OCI-LY7 (cell line): ENCODE results near the gene KNDC1. TPM values are rescaled to one million over a fixed set of nuclear protein-coding genes. Genes with fewer than 3 reads are reported as not detected.

Source experiments
- BruUV-seq: library from RNA; stranded (reverse); fragments of 400-500 nt; replicated peaks from 2 replicates; lab custom pipeline; 2021; lab: Mats Ljungman, UMichigan
- CTCF ChIA-PET: fragments of 300-600 bp; sonication (Branson Sonifier 250); formaldehyde crosslinking; loops from one replicate; lab custom pipeline; 2022; ENCODE audit warnings: antibody characterized with exemption; ENCODE audit not compliant: unreplicated experiment; lab: Charles Lee
- POLR2A ChIA-PET: fragments of 300-600 bp; sonication (Branson Sonifier 250); formaldehyde crosslinking; loops from one replicate; lab custom pipeline; 2022; ENCODE audit warnings: antibody characterized with exemption; lab: Charles Lee
- DNase-seq: peaks from one replicate; pipeline ENCODE4 v3.0.0-alpha.2; 2015; ENCODE audit warnings: low spot score
- H2AFZ ChIP-seq: fragments of 200-600 bp; sonication (generic), shearing (Covaris generic); 2 replicates; pipeline ENCODE4 v1.6.1; 2014; ENCODE audit warnings: mild to moderate bottlenecking, antibody characterized with exemption, low read length, moderate library complexity
- H3K27ac ChIP-seq: fragments of 200-600 bp; sonication (generic); 2 replicates; pipeline ENCODE4 v1.5.1; 2014; ENCODE audit warnings: mixed run types, low read depth, mild to moderate bottlenecking, moderate library complexity, low read length, inconsistent platforms; ENCODE audit not compliant: poor library complexity, severe bottlenecking
- H3K36me3 ChIP-seq: fragments of 200-600 bp; sonication (generic); 2 replicates; pipeline ENCODE4 v1.6.1; 2014; ENCODE audit warnings: mild to moderate bottlenecking, antibody characterized with exemption, low read length, moderate library complexity, mixed read lengths; ENCODE audit not compliant: insufficient read depth
- H3K4me1 ChIP-seq: fragments of 200-600 bp; sonication (generic); 2 replicates; pipeline ENCODE4 v1.5.1; 2014; ENCODE audit warnings: mild to moderate bottlenecking, low read length; ENCODE audit not compliant: insufficient read depth, poor library complexity, severe bottlenecking
- H3K4me2 ChIP-seq: fragments of 200-600 bp; sonication (generic); 2 replicates; pipeline ENCODE4 v1.6.1; 2014; ENCODE audit warnings: mild to moderate bottlenecking, low read length
- H3K4me3 ChIP-seq: fragments of 200-600 bp; sonication (generic); 2 replicates; pipeline ENCODE4 v1.5.1; 2014; ENCODE audit warnings: mild to moderate bottlenecking, low read depth, low read length; ENCODE audit not compliant: poor library complexity, severe bottlenecking
- H3K79me2 ChIP-seq: fragments of 200-600 bp; sonication (generic); 2 replicates; pipeline ENCODE4 v1.6.1; 2016; ENCODE audit warnings: low read depth, mild to moderate bottlenecking, low read length, moderate library complexity, mixed read lengths; ENCODE audit not compliant: insufficient read depth
- H3K9me2 ChIP-seq: fragments of 200-600 bp; sonication (generic); 2 replicates; pipeline ENCODE4 v1.6.1; 2016; ENCODE audit warnings: mild to moderate bottlenecking, low read length, mixed read lengths; ENCODE audit not compliant: insufficient read depth
- H3K9me3 ChIP-seq: fragments of 200-600 bp; sonication (generic); 2 replicates; pipeline ENCODE4 v1.6.1; 2014; ENCODE audit warnings: mild to moderate bottlenecking, mixed run types, low read length, mixed read lengths
- H4K20me1 ChIP-seq: fragments of 200-600 bp; sonication (generic); 2 replicates; pipeline ENCODE4 v1.6.1; 2014; ENCODE audit warnings: mild to moderate bottlenecking, antibody characterized with exemption, low read length, moderate library complexity, mixed read lengths; ENCODE audit not compliant: insufficient read depth
- EZH2phosphoT487 ChIP-seq: fragments of 200-600 bp; sonication (generic); IDR thresholded peaks from 2 replicates; pipeline ENCODE4 v1.6.1; 2018; ENCODE audit warnings: low read depth, borderline replicate concordance, mild to moderate bottlenecking, mixed run types, antibody characterized with exemption, low read length, moderate library complexity, mixed read lengths
- intact Hi-C: fragments of 100-400 bp; cut with micrococcal nuclease; formaldehyde crosslinking; loops from one replicate; pipeline ENCODE4 v1.10.0; 2022; ENCODE audit not compliant: unreplicated experiment
- total RNA-seq, 2 experiments: library from RNA; depleted of rRNA in 1 of 2; stranded (reverse); fragments of >200 nt in 1 of 2; shearing (Covaris generic) in 1 of 2; gene quantifications; 2 replicates each; pipeline ENCODE4 v1.2.3, GENCODE V29; 2014 to 2022
- TF ChIP-seq, protein P1 (sequence below): fragments of 200-600 bp; sonication (generic); conservative IDR thresholded peaks from 2 replicates; pipeline ENCODE4 v1.5.1; 2014; ENCODE audit warnings: mild to moderate bottlenecking, antibody characterized with exemption, low read length, moderate library complexity, mixed read lengths

The KNDC1 gene
- total RNA-seq, 2 experiments from 2014 or later: not detected

DNA sequence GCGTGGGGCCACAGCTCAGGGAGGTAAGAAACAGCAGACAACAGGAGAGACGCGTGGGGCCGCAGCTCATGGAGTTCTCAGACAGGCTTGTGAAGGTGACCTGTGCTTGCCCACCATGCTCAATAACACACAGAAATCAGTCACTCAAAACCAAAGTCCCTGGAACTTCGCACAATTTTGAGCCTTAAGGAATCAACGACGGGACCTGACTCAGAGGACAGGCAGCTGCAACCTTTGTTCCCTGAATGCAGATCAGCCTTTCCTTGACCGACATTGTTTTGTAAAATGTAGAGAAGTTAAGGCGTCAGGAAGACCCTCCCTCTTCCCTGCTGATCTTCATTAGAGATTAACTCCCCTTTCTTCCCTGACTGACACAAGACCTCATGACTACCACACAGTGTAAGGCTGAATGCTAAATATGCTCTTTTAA, 8.5 kb upstream of the KNDC1 start:
- no peak overlapping the region for H2AFZ ChIP-seq
- no peaks in the 10 kb centered on the region for H4K20me1 ChIP-seq
- no peak overlapping the region for H3K4me3 ChIP-seq
- TF ChIP-seq, protein P1, sequence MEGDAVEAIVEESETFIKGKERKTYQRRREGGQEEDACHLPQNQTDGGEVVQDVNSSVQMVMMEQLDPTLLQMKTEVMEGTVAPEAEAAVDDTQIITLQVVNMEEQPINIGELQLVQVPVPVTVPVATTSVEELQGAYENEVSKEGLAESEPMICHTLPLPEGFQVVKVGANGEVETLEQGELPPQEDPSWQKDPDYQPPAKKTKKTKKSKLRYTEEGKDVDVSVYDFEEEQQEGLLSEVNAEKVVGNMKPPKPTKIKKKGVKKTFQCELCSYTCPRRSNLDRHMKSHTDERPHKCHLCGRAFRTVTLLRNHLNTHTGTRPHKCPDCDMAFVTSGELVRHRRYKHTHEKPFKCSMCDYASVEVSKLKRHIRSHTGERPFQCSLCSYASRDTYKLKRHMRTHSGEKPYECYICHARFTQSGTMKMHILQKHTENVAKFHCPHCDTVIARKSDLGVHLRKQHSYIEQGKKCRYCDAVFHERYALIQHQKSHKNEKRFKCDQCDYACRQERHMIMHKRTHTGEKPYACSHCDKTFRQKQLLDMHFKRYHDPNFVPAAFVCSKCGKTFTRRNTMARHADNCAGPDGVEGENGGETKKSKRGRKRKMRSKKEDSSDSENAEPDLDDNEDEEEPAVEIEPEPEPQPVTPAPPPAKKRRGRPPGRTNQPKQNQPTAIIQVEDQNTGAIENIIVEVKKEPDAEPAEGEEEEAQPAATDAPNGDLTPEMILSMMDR: no peak
- TF ChIP-seq EZH2phosphoT487: no peak
- intact Hi-C loops: no loop called here
- H3K4me1 ChIP-seq: no peaks in the 10 kb centered on the region
- no peaks in the 10 kb centered on the region for H3K36me3 ChIP-seq
- no peaks in the 10 kb centered on the region for H3K79me2 ChIP-seq
- no TSS peak for BruUV-seq
- ChIA-PET POLR2A (no interaction called here), CTCF (no interaction called here)
- H3K4me2 ChIP-seq: no peak overlapping the region
- no peaks in the 10 kb centered on the region for H3K9me2 ChIP-seq
- DNase-seq: no peak
- no peak overlapping the region for H3K27ac ChIP-seq
- no peaks in the 10 kb centered on the region for H3K9me3 ChIP-seq

DNA sequence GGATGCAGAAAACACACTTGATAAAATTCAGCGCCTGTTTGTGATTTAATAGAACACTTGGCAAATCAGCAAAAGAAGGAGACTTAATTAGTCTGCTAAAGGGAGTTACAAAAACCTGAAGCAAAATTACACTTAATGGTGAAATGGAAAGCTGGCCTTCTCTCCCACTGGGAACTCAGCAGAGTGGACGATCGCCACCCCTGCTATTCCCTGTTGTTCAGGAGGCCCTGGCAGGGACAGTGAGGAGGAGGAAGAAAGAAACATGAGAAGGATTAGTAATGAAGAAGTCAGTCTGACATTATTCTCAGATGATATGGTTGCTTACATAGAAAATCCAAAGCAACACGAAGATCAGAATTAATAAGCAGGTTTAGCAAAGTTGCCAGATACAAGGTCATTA, 5.6 kb upstream of the KNDC1 start:
- Histone ChIP-seq H3K4me3 (no peak overlapping the region), H3K9me2 (no peaks in the 10 kb centered on the region), H3K36me3 (no peaks in the 10 kb centered on the region), H4K20me1 (no peaks in the 10 kb centered on the region), H3K4me1 (no peaks in the 10 kb centered on the region), H2AFZ (no peak overlapping the region), H3K79me2 (no peaks in the 10 kb centered on the region), H3K4me2 (no peak overlapping the region), H3K27ac (no peak overlapping the region), H3K9me3 (no peaks in the 10 kb centered on the region)
- no peak for DNase-seq
- ChIA-PET CTCF (no interaction called here), POLR2A (interaction anchor here (0.8 kb wide), 1 partner anchor 11 kb away, joined by 3 read pairs; no protein-coding TSS in a partner anchor)
- no TSS peak for BruUV-seq
- intact Hi-C loops: no loop called here
- TF ChIP-seq, protein P1: no peak
- no peak for TF ChIP-seq EZH2phosphoT487

DNA sequence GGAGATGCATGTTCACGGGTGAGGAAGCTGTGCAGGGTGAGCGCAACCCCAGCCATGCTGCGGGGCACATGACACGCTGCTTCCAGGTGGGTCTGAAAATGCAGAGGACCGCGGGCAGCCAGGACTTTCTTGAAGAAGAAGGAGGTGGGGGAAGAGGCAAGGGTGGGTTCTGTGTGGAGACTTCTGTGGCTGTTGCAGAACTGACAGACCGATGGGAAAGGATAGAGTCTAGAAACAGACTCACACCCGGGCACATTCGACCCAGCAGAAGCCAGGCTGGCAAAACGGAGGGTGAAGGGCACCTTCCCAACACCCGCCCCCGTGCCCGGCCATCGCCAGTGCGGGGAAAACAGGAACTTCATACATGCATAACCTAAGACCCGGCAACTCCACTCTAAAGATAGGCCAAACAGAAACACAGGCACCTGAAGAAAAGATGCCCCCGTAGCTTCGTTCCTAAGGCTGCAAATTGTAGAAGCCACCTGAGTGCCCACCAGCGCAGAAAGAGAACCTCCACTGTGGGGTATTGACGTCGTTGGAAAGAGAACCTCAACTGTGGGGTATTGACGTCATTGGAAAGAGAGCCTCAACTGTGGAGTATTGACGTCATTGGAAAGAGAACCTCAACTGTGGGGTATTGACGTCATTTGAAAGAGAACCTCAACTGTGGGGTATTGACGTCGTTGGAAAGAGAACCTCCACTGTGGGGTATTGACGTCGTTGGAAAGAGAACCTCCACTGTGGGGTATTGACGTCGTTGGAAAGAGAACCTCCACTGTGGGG, 4.8 kb upstream of the KNDC1 start:
- H3K9me2 ChIP-seq: no peaks in the 10 kb centered on the region
- H2AFZ ChIP-seq: no peak overlapping the region
- no peak overlapping the region for H3K4me3 ChIP-seq
- no peak for DNase-seq
- ChIA-PET CTCF (no interaction called here), POLR2A (no interaction called here)
- TF ChIP-seq EZH2phosphoT487: no peak
- TF ChIP-seq, protein P1: no peak
- no peaks in the 10 kb centered on the region for H4K20me1 ChIP-seq
- H3K79me2 ChIP-seq: no peaks in the 10 kb centered on the region
- no peaks in the 10 kb centered on the region for H3K9me3 ChIP-seq
- H3K27ac ChIP-seq: no peak overlapping the region
- no peak overlapping the region for H3K4me2 ChIP-seq
- H3K36me3 ChIP-seq: no peaks in the 10 kb centered on the region
- no TSS peak for BruUV-seq
- intact Hi-C loops: no loop called here
- no peaks in the 10 kb centered on the region for H3K4me1 ChIP-seq
